HG02588 (cell line): ENCODE measurements around the gene SPCS3.
"Not testable (repeated sequence)": the region's sequence is repeated elsewhere in the genome, so short reads cannot be mapped to it uniquely, and the experiment has no call there.

ENCODE experiments used
- ATAC-seq: cut with Tn5 transposase; IDR thresholded peaks from one replicate; pipeline ENCODE4 v1.9.1; 2021; ENCODE audit warnings: mild to moderate bottlenecking, moderate library complexity; ENCODE audit not compliant: unreplicated experiment

Gene SPCS3

DNA sequence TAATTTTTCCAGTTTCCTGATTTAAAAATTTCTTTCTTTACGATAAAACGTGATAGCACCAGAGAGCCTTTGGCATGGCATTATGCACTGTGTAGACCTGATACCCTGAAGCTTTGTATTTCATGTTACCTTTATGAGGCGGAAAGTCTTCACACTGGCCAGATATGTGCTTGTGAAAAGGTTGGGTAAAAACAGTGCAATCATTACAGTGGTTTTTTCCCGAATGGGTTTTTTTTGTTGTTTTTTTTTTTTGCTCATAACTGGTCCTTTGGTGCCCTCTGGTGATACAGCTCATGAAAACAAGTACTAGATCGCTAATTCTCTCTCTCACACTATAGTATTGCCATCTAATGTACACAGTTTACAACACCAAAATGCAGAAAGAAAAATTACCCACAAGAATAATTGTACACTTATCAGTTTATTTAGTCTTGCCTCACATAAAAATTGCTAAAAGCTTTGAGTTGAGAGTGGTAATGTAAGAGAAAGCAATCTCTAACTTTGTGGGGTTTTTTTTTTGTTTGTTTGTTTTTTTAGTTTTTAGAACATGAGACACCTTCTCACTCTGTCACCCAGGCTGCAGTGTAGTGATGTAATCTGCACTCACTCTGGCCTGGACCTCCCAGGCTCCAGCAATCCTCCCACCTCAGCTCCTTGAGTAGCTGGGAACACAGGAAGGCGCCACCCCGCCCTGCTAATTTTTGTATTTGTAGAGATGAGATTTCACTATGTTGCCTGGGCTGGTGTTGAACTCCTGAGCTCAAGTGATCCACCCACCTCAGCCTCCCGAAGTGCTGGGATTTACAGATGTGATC, 21.3 kb downstream of the SPCS3 start:
- no peak for ATAC-seq

DNA sequence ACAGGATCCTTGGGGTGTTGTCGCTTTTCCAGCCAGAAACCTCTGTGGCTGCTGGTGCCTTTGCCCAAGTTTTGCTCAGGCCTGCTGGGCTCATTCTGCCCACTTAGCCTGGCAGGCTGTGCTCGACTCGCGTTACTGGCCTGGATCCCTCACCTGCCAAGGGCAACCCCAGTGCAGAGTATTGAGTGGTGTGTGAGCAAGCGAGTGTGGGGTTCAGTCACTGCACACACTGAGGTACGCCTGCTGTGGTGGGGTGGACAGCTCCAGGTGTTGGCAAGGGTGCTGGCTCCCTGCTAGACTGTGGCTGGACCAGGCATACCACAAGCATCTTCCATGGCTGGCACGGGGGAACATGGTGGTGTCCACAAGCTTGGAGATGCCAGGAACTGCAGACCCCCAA, 22.6 kb downstream of the SPCS3 start:
- ATAC-seq: no peak

- no peak for ATAC-seq
These were observed 23.5 kb downstream of the SPCS3 start for GRCh38 chr4:176343286-176343685.

- not testable (repeated sequence) for ATAC-seq
These were observed 25.6 kb downstream of the SPCS3 start for GRCh38 chr4:176345346-176345745.

DNA sequence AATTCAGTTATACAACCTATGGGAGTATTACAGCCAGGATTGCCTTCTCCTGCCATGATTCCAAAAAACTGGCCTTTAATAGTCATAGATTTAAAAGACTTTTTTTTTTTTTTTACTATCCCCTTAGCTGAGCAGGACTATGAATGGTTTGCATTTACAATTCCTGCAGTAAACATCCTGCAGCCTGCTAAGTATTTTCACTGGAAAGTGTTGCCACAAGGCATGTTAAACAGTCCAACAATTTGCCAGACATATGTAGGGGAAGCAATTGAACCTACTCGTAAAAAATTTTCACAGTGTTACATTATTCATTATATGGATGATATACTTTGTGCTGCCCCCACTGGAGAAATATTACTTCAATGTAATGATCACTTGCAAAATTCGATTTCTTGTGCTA, 27.1 kb downstream of the SPCS3 start:
- not testable (repeated sequence) for ATAC-seq

- no peak for ATAC-seq
These were observed 30.9 kb downstream of the SPCS3 start for GRCh38 chr4:176350671-176351070.

- ATAC-seq: no peak
These were observed 35.1 kb downstream of the SPCS3 start for GRCh38 chr4:176354884-176355283.

DNA sequence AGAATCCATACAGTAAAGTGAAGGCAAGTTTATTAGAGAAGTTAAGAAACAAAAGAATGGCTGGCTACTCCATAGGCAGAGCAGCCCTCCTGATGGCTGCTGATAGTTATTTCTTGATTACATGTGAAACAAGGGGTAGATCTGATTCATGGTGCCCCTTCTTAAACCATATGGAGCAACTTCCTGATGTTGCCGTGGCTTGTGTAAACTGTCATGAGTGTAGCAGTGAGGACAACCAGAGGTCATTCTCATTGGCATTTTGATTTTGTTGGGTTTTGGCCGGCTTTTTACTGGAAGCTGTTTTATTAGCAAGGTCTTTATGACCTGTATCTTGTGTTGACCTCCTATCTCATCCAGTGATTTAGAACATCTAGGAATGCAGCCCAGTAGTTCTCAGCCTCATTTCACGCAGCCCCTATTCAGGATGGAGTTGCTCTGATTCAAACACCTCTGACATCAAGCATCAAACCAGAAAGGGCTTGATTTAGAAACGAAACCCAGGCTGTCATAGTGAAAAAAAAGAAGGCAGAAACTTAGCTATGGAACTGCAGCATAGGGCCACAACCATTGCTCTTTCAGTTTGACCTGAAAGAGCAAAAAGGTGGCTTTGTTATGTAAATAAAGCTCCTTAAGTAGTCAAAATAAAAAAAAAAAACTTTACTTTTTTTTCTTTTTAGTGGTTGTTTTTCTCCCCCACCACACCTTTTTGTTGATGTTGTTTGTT, 37.8 kb downstream of the SPCS3 start:
- ATAC-seq: peak; percentile 98

DNA sequence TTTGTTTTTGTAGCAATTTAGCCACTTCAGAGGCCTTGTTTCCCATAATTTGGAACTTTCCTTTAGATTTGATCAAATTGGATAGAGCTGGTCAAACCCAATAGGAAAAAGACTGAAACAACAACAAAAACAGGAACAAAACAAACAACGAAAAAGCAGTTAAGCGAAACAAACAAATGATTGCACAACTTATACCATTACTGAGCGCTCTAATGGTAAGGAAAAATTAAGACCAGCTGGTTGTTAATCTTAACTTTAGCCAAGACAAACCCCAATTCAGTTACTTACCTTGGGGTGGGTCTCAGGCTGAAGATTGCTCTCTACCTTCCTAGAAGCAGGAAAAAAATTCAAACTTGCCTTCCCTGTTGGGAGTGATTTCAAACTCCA, 38.3 kb downstream of the SPCS3 start:
- no peak for ATAC-seq

DNA sequence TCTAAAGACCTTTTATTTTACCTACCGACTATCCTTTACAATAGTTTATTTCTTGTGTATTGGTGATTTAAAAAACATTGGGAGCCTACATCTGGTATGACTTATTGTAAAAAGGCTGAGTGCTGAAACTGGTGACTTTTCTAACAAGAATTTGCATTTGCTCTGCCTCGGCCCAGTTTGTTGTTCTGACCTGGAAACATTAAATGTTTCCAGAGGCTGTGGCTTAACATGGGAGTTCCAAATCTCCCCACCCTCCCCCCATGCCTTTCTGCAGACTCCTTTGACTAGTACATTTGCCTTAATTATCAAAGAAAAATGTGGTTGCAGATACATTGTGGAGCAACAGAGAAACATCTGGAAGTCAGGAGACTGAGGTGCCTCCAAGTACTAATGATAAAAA, 39.8 kb downstream of the SPCS3 start:
- no peak for ATAC-seq

DNA sequence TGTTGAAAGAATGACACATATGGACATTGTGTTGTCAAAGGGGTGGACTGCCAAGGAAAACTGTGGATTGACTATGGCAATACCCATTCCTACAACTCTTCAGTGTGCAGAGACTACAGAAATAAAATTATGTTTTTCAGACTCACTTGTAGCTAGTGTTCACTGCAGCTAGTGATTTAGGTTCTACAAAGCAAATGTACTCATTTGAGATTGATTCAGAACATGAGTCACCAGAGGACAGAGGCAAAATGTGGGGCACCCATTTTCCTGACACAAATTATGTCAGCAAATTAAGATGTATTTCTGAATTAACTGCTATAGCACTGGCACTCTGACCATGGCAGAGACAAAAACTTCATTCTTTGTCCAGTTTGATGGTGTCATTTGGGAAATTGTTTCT, 40.7 kb downstream of the SPCS3 start:
- ATAC-seq: no peak

GRCh38 chr4:176363072-176363471, 43.3 kb downstream of the SPCS3 start:
- peak; percentile 76 for ATAC-seq

DNA sequence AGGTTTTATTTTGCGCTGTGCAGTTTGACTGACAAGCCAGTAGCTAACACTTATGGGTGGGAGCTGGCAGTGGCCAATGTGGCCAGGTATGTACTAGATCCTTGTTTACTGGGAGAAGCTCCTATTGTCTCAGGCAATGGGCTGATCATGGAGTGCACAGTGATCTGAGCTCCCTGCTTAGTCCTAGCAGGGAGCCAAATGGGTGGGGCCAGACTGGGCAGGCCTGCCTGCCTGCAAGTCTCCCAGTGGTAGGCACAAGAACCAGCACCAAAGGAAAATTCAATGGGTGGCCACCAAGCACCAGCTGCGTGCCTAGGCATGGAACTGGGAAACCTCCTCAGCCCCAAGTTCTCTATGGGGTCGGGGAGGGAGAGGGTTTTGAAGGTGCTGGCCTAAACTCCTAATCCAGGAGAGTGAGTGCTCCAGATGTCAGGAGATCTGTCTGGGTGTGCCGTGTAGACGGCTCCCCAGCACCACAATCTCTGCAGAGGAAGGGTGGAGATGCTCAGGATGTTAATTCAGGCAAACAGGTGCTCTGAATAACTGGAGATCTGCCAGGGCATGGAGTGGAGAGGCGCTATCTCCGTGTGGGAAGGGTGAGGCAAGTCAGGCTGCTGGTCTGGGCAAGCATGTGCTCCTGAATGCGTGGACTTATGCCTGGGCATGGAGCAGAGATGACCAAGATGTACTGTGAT, 48.2 kb downstream of the SPCS3 start:
- ATAC-seq: no peak

DNA sequence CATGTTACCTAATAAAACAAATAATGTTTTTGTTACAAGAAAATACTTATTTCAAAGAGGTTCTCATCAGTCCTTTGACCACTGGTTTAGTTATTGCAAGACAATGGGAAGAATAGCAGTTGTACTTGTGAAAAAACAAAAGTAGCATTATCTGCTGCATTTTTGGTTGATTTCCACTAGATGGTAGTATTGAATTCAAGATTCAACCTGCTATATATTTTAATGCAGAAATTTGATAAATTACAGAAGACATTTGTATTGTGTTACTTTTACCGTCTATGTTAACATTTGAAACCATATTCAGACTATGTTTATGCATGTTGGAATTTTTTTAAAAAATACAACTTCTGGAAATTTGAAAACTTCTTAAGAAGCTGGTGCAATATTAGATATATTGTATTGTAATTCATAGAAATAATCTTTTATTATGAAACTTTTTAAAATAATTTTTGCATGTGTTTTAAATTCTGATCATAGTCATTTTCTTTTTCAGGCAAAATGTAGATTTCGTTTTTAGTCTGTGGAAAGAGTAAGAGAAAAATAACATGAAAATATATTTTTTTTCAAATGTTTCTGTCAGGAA, 56.4 kb downstream of the SPCS3 start:
- ATAC-seq: no peak

GRCh38 chr4:176377780-176378179, 58.0 kb downstream of the SPCS3 start:
- peak; percentile 93 for ATAC-seq

DNA sequence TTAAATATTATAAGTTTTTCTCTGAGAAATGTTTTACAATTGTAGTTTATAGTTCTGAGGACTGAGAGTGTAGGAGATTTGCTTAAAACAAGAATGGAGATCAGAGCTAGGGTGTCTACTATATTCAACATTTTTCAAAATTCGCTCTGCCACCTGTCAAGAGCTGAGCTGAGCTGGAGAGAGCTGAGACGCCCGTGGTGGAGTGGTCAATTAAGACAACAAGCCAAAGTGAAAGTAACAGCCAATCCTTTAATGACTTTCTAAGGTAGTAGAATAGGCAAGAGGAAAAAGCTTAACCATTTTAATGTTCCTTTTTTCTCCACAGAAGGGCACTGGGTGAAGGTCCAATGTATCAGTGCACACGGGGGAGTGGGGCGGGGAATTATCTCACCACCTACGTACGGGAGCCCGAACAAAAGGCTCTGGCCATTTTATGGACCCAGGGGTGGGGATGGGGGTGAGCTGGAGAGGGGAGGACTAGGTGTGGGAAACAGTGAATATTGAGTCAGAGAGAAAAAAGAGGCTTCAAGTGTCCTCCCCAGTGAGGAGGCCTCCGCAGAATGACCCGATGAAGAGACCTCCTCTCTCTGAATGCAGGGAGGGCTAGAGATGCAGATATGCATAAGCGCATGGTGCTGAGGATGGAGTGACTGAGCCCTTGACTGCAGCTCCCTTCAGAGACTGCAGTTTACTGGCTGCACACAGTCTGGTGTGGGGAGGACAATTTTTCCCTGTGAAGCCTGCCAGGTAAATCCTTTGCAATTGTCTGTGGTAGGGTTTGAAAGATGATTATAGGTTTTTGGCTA, 60.8 kb downstream of the SPCS3 start:
- no peak for ATAC-seq
